B cell (primary cell): Measurements from ENCODE around the gene STYXL1.
"Not testable (repeated sequence)": the region's sequence is repeated elsewhere in the genome, so short reads cannot be mapped to it uniquely, and the experiment has no call there.

Experiments
- CTCF ChIP-seq: fragments of 200-600 bp; IDR thresholded peaks from one replicate; pipeline ENCODE4 v1.8.0; 2022; ENCODE audit warnings: antibody characterized with exemption, mild to moderate bottlenecking
- EZH2 ChIP-seq: IDR thresholded peaks from 2 replicates; pipeline ENCODE4 v1.6.1; 2012; ENCODE audit warnings: borderline replicate concordance, low read depth, mild to moderate bottlenecking, moderate library complexity, low read length; ENCODE audit not compliant: insufficient read depth, poor library complexity, severe bottlenecking

- TF ChIP-seq CTCF, EZH2: not testable (repeated sequence)
Observed at GRCh38 chr7:76052681-76053080, 4.9 kb upstream of the STYXL1 start.
